Neuronal stem cell (in vitro differentiated cells): ENCODE data around the gene IPCEF1.

Experiments used
- DNase-seq: peaks from one replicate; pipeline ENCODE4 v3.0.0-alpha.2; 2013; ENCODE audit warnings: low spot score
- H2AFZ ChIP-seq: one replicate; pipeline ENCODE4 v1.6.1; 2013; ENCODE audit warnings: mild to moderate bottlenecking, low read length, inconsistent platforms
- H2AK5ac ChIP-seq: 2 replicates; pipeline ENCODE4 v1.6.1; 2013; ENCODE audit warnings: low read depth, mild to moderate bottlenecking, inconsistent platforms, low read length, moderate library complexity, mixed read lengths
- H2BK120ac ChIP-seq: 2 replicates; pipeline ENCODE4 v1.6.1; 2013; ENCODE audit warnings: low read depth, mild to moderate bottlenecking, inconsistent platforms, low read length, moderate library complexity, mixed read lengths
- H2BK12ac ChIP-seq: one replicate; pipeline ENCODE4 v1.6.1; 2013; ENCODE audit warnings: low read length, inconsistent platforms
- H2BK15ac ChIP-seq: 2 replicates; pipeline ENCODE4 v1.6.1; 2013; ENCODE audit warnings: mild to moderate bottlenecking, low read length, inconsistent platforms, mixed read lengths
- H2BK5ac ChIP-seq: one replicate; pipeline ENCODE4 v1.6.1; 2013; ENCODE audit warnings: inconsistent platforms, mild to moderate bottlenecking, low read length, moderate library complexity
- H3K14ac ChIP-seq: one replicate; pipeline ENCODE4 v1.6.1; 2013; ENCODE audit warnings: low read length, inconsistent platforms
- H3K18ac ChIP-seq: 2 replicates; pipeline ENCODE4 v1.6.1; 2013; ENCODE audit warnings: low read length, inconsistent platforms
- H3K23ac ChIP-seq: 2 replicates; pipeline ENCODE4 v1.6.1; 2013; ENCODE audit warnings: low read depth, mild to moderate bottlenecking, mixed read lengths, low read length, inconsistent platforms; ENCODE audit not compliant: poor library complexity
- H3K27ac ChIP-seq: replicated peaks from 3 replicates; pipeline ENCODE4 v1.5.1; 2013; ENCODE audit warnings: low read length, inconsistent platforms
- H3K27me3 ChIP-seq, 3 experiments: 2 replicates each; pipeline ENCODE4 v1.6.1; 2013; ENCODE audit warnings: low read length in 3 of 3, mild to moderate bottlenecking in 2 of 3, inconsistent platforms in 1 of 3, low read depth in 1 of 3, mixed read lengths in 1 of 3, moderate library complexity in 1 of 3; ENCODE audit not compliant: control insufficient read depth in 3 of 3, insufficient read depth in 3 of 3
- H3K36me3 ChIP-seq, 2 donors: replicated peaks in 1 of 2; 2 replicates each; pipeline ENCODE4 v1.6.1; 2013; ENCODE audit warnings: low read length in 2 of 2; ENCODE audit not compliant: control insufficient read depth in 2 of 2, insufficient read depth in 2 of 2
- H3K4ac ChIP-seq: 2 replicates; pipeline ENCODE4 v1.6.1; 2013; ENCODE audit warnings: inconsistent platforms, mild to moderate bottlenecking, low read length, moderate library complexity
- H3K4me1 ChIP-seq, 2 donors: 1 replicate in 1 of 2; 2 replicates in 1 of 2; pipeline ENCODE4 v1.6.1; 2013; ENCODE audit warnings: low read length in 2 of 2, low read depth in 1 of 2; ENCODE audit not compliant: control insufficient read depth in 2 of 2, insufficient read depth in 1 of 2
- H3K4me2 ChIP-seq: one replicate; pipeline ENCODE4 v1.6.1; 2013; ENCODE audit warnings: mild to moderate bottlenecking, low read length, inconsistent platforms; ENCODE audit not compliant: insufficient read depth, poor library complexity, severe bottlenecking
- H3K4me3 ChIP-seq, 2 donors: 2 replicates each; pipeline ENCODE4 v1.5.1; 2013; ENCODE audit warnings: low read length in 2 of 2, mild to moderate bottlenecking in 2 of 2, inconsistent platforms in 1 of 2, moderate library complexity in 1 of 2
- H3K79me1 ChIP-seq: one replicate; pipeline ENCODE4 v1.6.1; 2013; ENCODE audit warnings: low read depth, mild to moderate bottlenecking, inconsistent platforms, low read length, moderate library complexity
- H3K9ac ChIP-seq: one replicate; pipeline ENCODE4 v1.6.1; 2013; ENCODE audit warnings: mild to moderate bottlenecking, low read depth, low read length, inconsistent platforms; ENCODE audit not compliant: poor library complexity
- H3K9me3 ChIP-seq, 2 donors: replicated peaks in 1 of 2; 2 replicates each; pipeline versions ENCODE3 to v1.6.1; 2013; ENCODE audit warnings: low read length in 2 of 2, mild to moderate bottlenecking in 2 of 2, inconsistent platforms in 1 of 2, low read depth in 1 of 2, mixed read lengths in 1 of 2, moderate library complexity in 1 of 2; ENCODE audit not compliant: control insufficient read depth in 2 of 2, insufficient read depth in 1 of 2
- H4K8ac ChIP-seq: one replicate; pipeline ENCODE4 v1.6.1; 2013; ENCODE audit warnings: low read depth, mild to moderate bottlenecking, inconsistent platforms, low read length, moderate library complexity
- H4K91ac ChIP-seq: one replicate; pipeline ENCODE4 v1.6.1; 2013; ENCODE audit warnings: low read length, low read depth, mild to moderate bottlenecking, inconsistent platforms; ENCODE audit not compliant: poor library complexity
- WGBS, 2 donors: extraction: QIAGEN DNeasy Blood & Tissue Kit; methylation state at CpG; one replicate each; pipeline ENCODE4 v1.1.7; 2013; ENCODE audit warnings: missing lambda C conversion rate in 2 of 2, mixed read lengths in 1 of 2; ENCODE audit not compliant: insufficient read length in 2 of 2, insufficient replicate concordance in 1 of 2; ENCODE audit errors: extremely low coverage in 2 of 2; 5-methylcytosine and 5-hydroxymethylcytosine counted together

IPCEF1 gene

DNA sequence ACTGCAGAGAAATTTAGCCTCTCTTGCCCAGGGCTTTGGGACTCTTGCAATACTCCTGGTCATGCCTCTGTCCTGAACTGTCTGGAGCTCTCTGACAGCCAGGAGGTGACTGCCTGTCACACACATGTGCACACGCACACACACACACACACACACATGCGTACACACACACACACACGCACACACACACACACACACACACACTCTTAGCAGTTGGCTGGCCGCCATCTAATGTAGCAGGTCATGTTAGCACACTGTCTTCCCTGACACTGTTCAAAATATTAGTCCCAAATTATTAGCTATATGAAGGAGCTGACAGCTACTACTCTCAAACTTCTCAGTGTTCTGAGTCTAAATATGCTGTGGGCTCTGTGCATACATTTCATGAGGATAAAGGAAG lies 60.9 kb downstream of the IPCEF1 start:
- H3K27me3 ChIP-seq, result no peaks in the 10 kb centered on the region
- peaks cover 3% of the 10 kb centered on the region in 2 donors for H3K4me1 ChIP-seq
- no peak overlapping the region for H3K23ac ChIP-seq
- H3K4me3 ChIP-seq, result no peak overlapping the region
- H3K4me2 ChIP-seq, result no peak overlapping the region
- no CpG with 5 or more reads among the region's 4 CpGs for WGBS, 2 donors
- H3K36me3 ChIP-seq, result no peaks in the 10 kb centered on the region
- H2BK5ac ChIP-seq, result no peak overlapping the region
- H4K8ac ChIP-seq, result no peak overlapping the region
- no peak overlapping the region for H3K4ac ChIP-seq
- H2BK15ac ChIP-seq, result no peak overlapping the region
- no peak overlapping the region for H2AFZ ChIP-seq
- H4K91ac ChIP-seq, result no peak overlapping the region
- DNase-seq, result no peak
- no peak overlapping the region for H3K18ac ChIP-seq
- H3K14ac ChIP-seq, result no peak overlapping the region
- no peaks in the 10 kb centered on the region for H3K79me1 ChIP-seq
- H2BK12ac ChIP-seq, result no peak overlapping the region
- no peaks in the 10 kb centered on the region for H3K9me3 ChIP-seq
- H2BK120ac ChIP-seq, result no peak overlapping the region
- no peak overlapping the region for H3K9ac ChIP-seq
- no peak overlapping the region for H3K27ac ChIP-seq
- no peak overlapping the region for H2AK5ac ChIP-seq

DNA sequence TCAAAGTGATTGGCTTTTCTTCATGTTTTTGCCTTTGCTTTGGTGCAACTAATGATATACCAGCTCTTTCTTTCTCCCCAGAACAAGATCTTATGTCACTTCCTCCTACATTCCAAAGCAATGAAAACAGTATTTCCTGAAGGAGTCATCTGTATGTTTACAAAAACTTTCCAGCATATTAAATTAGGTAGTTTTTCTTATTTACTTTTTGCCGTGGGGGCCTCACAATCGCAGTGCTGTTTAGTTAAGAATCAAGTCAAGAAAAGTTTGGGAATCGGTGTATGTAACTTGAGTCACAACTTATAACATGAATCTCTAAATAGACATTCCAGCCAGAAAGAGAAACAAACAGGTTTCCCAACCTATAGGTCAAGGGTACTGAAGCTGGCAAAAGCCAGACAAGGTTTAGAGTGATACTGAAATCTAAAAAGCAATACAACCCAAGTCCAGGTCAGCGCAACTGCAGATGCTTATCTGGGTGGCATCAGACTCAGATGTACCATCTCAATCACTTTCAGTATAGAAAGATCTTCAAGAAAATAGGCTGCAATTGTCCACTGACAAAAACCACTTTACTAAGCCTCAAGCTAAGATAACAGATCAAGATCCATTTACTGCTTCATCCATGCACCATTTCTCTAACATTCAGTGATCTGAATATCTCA lies 63.6 kb downstream of the IPCEF1 start:
- no peaks in the 10 kb centered on the region for H3K79me1 ChIP-seq
- no peak overlapping the region for H2AK5ac ChIP-seq
- no peak overlapping the region for H3K9ac ChIP-seq
- no peak overlapping the region for H4K8ac ChIP-seq
- H3K18ac ChIP-seq, result no peak overlapping the region
- no peak overlapping the region for H2BK12ac ChIP-seq
- H2BK120ac ChIP-seq, result no peak overlapping the region
- DNase-seq, result no peak
- H3K14ac ChIP-seq, result no peak overlapping the region
- no peak overlapping the region for H2BK15ac ChIP-seq
- H3K9me3 ChIP-seq, result peaks cover 0 to 2% of the 10 kb centered on the region in 2 donors
- H3K4ac ChIP-seq, result no peak overlapping the region
- H3K4me3 ChIP-seq, result no peak overlapping the region
- H3K36me3 ChIP-seq, result no peaks in the 10 kb centered on the region
- no peak overlapping the region for H3K23ac ChIP-seq
- H3K4me2 ChIP-seq, result no peak overlapping the region
- H3K27ac ChIP-seq, result no peak overlapping the region
- no peak overlapping the region for H2BK5ac ChIP-seq
- H4K91ac ChIP-seq, result no peak overlapping the region
- H2AFZ ChIP-seq, result peak overlapping the region; percentile 42
- no peaks in the 10 kb centered on the region for H3K27me3 ChIP-seq
- H3K4me1 ChIP-seq, result peaks cover 3% of the 10 kb centered on the region in 2 donors
- WGBS, 2 donors, result no CpG with 5 or more reads among the region's 4 CpGs

DNA sequence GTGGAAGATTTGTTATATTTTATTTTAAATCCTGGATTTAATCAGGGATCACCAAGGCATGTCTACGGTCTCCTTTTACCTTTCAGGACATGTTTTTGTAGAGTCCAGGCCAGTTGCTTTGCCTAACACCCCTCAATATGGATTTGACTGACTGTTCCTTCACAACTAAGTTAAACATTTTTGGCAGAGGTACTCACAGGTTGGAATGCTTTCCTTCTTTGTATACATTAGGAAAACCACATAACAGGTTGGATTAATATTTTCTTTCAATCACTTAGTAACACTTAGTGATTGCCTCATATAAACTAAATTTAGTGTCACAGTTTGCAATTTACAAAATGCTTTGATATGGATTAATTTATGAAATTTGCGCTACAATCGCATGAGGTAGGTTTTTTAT lies 64.5 kb downstream of the IPCEF1 start:
- Histone ChIP-seq H3K36me3 (no peaks in the 10 kb centered on the region), H4K8ac (no peak overlapping the region), H2BK5ac (no peak overlapping the region), H3K14ac (no peak overlapping the region), H3K18ac (no peak overlapping the region), H3K79me1 (no peaks in the 10 kb centered on the region), H3K23ac (no peak overlapping the region), H3K4me3 (no peak overlapping the region), H3K4me2 (no peak overlapping the region), H3K4me1 (no peaks in the 10 kb centered on the region), H2BK120ac (no peak overlapping the region), H2AK5ac (no peak overlapping the region), H3K9ac (no peak overlapping the region), H4K91ac (no peak overlapping the region), H3K9me3 (peaks cover 0 to 2% of the 10 kb centered on the region in 2 donors), H3K4ac (no peak overlapping the region), H2AFZ (no peak overlapping the region), H2BK15ac (no peak overlapping the region), H3K27ac (no peak overlapping the region), H2BK12ac (no peak overlapping the region), H3K27me3 (no peaks in the 10 kb centered on the region)
- no CpG with 5 or more reads among the region's 3 CpGs for WGBS, 2 donors
- no peak for DNase-seq

DNA sequence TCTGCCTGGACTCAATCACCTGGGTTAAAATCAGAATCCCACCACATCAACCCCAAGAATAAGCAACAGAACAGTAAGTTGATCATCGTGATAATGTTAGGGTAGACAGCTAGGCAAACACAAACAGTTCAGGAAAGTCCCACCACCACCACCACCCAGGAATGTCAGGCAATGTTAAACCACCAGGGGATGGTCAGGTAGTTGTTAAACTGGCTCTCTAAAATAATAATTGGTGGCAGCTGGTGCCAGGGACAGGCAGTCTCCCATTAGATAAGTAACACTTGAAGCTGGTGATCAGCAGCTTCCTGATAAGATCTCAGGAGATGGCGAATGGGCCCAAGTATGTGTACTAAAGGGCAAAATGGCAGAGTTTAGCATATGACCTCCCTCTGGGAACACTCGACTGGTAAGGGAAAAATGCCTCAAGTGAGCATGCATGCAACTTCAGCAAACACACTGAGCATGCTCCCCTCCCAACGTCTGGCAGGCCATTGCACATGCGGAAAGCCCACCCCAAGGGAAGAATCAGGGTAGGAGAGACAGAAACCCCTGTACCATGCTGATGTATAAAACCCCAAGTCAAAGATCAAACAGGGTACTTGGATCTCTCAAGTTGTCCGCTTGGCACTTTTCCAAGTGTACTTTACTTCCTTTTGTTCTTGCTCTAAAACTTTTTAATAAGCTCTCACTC lies 66.6 kb downstream of the IPCEF1 start:
- no peak overlapping the region for H3K9ac ChIP-seq
- no CpG with 5 or more reads among the region's 6 CpGs for WGBS, 2 donors
- DNase-seq, result no peak

More for the DNA sequence above, 66.6 kb downstream of the IPCEF1 start:
- no peaks in the 10 kb centered on the region for H3K36me3 ChIP-seq
- no peak overlapping the region for H2BK15ac ChIP-seq
- H3K18ac ChIP-seq, result no peak overlapping the region
- no peak overlapping the region for H2BK12ac ChIP-seq
- no peak overlapping the region for H3K4me2 ChIP-seq
- no peak overlapping the region for H2BK120ac ChIP-seq
- H3K9me3 ChIP-seq, result peaks cover 0 to 2% of the 10 kb centered on the region in 2 donors
- no peak overlapping the region for H3K4ac ChIP-seq
- H3K79me1 ChIP-seq, result no peaks in the 10 kb centered on the region
- no peaks in the 10 kb centered on the region for H3K4me1 ChIP-seq
- no peak overlapping the region for H3K4me3 ChIP-seq
- no peak overlapping the region for H4K91ac ChIP-seq
- H3K27ac ChIP-seq, result no peak overlapping the region
- no peaks in the 10 kb centered on the region for H3K27me3 ChIP-seq
- H2AFZ ChIP-seq, result no peak overlapping the region
- no peak overlapping the region for H3K14ac ChIP-seq
- no peak overlapping the region for H4K8ac ChIP-seq
- H2BK5ac ChIP-seq, result no peak overlapping the region
- no peak overlapping the region for H3K23ac ChIP-seq
- H2AK5ac ChIP-seq, result no peak overlapping the region
